ENCODE measurements around the gene TTLL8. TPM values are rescaled to one million over a fixed set of nuclear protein-coding genes. Genes with fewer than 3 reads are reported as not detected.

The TTLL8 gene
- total and polyA plus RNA-seq, 2 of the 8 experiments (the other 6 are each of a cell fraction or from before 2014, with no cell fraction given): not detected

DNA sequence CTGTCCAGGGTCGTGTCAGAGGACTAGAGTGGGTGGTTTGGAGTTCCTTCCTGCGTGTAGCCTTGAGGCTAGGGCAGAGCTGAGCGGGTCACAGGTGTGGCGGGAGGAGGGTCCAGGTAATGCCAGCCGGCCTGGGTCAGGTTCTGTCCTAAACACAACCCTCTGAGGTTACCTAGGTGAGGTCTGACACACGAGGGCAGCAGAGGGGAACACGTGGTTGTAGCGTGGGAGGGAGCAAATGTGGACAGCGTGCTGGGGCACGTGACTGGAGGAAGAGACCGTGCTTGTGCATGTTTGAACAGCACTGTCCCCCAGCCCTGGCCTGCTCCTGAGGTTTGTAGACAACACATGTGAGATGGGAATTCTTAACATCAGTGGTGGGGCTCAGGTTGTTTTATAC is 44.8 kb upstream of the TTLL8 start (continued):
- no peak for TF ChIP-seq CHD1 (IDR thresholded peaks at IDR 0.05; ENCODE audit: low read depth, low read length)
- TF ChIP-seq, protein P1, sequence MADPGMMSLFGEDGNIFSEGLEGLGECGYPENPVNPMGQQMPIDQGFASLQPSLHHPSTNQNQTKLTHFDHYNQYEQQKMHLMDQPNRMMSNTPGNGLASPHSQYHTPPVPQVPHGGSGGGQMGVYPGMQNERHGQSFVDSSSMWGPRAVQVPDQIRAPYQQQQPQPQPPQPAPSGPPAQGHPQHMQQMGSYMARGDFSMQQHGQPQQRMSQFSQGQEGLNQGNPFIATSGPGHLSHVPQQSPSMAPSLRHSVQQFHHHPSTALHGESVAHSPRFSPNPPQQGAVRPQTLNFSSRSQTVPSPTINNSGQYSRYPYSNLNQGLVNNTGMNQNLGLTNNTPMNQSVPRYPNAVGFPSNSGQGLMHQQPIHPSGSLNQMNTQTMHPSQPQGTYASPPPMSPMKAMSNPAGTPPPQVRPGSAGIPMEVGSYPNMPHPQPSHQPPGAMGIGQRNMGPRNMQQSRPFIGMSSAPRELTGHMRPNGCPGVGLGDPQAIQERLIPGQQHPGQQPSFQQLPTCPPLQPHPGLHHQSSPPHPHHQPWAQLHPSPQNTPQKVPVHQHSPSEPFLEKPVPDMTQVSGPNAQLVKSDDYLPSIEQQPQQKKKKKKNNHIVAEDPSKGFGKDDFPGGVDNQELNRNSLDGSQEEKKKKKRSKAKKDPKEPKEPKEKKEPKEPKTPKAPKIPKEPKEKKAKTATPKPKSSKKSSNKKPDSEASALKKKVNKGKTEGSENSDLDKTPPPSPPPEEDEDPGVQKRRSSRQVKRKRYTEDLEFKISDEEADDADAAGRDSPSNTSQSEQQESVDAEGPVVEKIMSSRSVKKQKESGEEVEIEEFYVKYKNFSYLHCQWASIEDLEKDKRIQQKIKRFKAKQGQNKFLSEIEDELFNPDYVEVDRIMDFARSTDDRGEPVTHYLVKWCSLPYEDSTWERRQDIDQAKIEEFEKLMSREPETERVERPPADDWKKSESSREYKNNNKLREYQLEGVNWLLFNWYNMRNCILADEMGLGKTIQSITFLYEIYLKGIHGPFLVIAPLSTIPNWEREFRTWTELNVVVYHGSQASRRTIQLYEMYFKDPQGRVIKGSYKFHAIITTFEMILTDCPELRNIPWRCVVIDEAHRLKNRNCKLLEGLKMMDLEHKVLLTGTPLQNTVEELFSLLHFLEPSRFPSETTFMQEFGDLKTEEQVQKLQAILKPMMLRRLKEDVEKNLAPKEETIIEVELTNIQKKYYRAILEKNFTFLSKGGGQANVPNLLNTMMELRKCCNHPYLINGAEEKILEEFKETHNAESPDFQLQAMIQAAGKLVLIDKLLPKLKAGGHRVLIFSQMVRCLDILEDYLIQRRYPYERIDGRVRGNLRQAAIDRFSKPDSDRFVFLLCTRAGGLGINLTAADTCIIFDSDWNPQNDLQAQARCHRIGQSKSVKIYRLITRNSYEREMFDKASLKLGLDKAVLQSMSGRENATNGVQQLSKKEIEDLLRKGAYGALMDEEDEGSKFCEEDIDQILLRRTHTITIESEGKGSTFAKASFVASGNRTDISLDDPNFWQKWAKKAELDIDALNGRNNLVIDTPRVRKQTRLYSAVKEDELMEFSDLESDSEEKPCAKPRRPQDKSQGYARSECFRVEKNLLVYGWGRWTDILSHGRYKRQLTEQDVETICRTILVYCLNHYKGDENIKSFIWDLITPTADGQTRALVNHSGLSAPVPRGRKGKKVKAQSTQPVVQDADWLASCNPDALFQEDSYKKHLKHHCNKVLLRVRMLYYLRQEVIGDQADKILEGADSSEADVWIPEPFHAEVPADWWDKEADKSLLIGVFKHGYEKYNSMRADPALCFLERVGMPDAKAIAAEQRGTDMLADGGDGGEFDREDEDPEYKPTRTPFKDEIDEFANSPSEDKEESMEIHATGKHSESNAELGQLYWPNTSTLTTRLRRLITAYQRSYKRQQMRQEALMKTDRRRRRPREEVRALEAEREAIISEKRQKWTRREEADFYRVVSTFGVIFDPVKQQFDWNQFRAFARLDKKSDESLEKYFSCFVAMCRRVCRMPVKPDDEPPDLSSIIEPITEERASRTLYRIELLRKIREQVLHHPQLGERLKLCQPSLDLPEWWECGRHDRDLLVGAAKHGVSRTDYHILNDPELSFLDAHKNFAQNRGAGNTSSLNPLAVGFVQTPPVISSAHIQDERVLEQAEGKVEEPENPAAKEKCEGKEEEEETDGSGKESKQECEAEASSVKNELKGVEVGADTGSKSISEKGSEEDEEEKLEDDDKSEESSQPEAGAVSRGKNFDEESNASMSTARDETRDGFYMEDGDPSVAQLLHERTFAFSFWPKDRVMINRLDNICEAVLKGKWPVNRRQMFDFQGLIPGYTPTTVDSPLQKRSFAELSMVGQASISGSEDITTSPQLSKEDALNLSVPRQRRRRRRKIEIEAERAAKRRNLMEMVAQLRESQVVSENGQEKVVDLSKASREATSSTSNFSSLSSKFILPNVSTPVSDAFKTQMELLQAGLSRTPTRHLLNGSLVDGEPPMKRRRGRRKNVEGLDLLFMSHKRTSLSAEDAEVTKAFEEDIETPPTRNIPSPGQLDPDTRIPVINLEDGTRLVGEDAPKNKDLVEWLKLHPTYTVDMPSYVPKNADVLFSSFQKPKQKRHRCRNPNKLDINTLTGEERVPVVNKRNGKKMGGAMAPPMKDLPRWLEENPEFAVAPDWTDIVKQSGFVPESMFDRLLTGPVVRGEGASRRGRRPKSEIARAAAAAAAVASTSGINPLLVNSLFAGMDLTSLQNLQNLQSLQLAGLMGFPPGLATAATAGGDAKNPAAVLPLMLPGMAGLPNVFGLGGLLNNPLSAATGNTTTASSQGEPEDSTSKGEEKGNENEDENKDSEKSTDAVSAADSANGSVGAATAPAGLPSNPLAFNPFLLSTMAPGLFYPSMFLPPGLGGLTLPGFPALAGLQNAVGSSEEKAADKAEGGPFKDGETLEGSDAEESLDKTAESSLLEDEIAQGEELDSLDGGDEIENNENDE (IDR thresholded peaks at IDR 0.05; ENCODE audit: insufficient replicate concordance, low read length): no peak
- TF ChIP-seq, protein P2, sequence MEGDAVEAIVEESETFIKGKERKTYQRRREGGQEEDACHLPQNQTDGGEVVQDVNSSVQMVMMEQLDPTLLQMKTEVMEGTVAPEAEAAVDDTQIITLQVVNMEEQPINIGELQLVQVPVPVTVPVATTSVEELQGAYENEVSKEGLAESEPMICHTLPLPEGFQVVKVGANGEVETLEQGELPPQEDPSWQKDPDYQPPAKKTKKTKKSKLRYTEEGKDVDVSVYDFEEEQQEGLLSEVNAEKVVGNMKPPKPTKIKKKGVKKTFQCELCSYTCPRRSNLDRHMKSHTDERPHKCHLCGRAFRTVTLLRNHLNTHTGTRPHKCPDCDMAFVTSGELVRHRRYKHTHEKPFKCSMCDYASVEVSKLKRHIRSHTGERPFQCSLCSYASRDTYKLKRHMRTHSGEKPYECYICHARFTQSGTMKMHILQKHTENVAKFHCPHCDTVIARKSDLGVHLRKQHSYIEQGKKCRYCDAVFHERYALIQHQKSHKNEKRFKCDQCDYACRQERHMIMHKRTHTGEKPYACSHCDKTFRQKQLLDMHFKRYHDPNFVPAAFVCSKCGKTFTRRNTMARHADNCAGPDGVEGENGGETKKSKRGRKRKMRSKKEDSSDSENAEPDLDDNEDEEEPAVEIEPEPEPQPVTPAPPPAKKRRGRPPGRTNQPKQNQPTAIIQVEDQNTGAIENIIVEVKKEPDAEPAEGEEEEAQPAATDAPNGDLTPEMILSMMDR (IDR thresholded peaks at IDR 0.05; ENCODE audit: control extremely low read depth in 1 of 3, insufficient read depth in 1 of 3, low read depth in 1 of 3, low read length in 3 of 3): peak in 2 of 3 experiments; percentile 15 to 38; a peak in 2 of 4 replicates
- TF ChIP-seq SUZ12 (IDR thresholded peaks at IDR 0.05; ENCODE audit: low read length): no peak
- no peak for TF ChIP-seq RXRA (IDR thresholded peaks at IDR 0.05; ENCODE audit: insufficient read depth, low read depth, low read length)
- no peak for TF ChIP-seq SAP30 (IDR thresholded peaks at IDR 0.05; ENCODE audit: insufficient read depth, insufficient replicate concordance, low read length)
- TF ChIP-seq TCF12 (IDR thresholded peaks at IDR 0.05; ENCODE audit: low read depth, low read length): no peak
- 0 out of 2 replicates have a peak, but pooled peaks have one; percentile 47 for TF ChIP-seq EGR1 (IDR thresholded peaks at IDR 0.05; ENCODE audit: borderline replicate concordance, low read depth, low read length)

Measured in H1 (cell line).